ENCODE results near the gene MT1A. TPM values are rescaled to one million over a fixed set of nuclear protein-coding genes. Genes with fewer than 3 reads are reported as not detected.

MT1A gene
- total and polyA plus RNA-seq, 2 donors (not counting 3 experiments of a cell fraction or from before 2014, with no cell fraction given) = 6.5 to 8.4 TPM

DNA sequence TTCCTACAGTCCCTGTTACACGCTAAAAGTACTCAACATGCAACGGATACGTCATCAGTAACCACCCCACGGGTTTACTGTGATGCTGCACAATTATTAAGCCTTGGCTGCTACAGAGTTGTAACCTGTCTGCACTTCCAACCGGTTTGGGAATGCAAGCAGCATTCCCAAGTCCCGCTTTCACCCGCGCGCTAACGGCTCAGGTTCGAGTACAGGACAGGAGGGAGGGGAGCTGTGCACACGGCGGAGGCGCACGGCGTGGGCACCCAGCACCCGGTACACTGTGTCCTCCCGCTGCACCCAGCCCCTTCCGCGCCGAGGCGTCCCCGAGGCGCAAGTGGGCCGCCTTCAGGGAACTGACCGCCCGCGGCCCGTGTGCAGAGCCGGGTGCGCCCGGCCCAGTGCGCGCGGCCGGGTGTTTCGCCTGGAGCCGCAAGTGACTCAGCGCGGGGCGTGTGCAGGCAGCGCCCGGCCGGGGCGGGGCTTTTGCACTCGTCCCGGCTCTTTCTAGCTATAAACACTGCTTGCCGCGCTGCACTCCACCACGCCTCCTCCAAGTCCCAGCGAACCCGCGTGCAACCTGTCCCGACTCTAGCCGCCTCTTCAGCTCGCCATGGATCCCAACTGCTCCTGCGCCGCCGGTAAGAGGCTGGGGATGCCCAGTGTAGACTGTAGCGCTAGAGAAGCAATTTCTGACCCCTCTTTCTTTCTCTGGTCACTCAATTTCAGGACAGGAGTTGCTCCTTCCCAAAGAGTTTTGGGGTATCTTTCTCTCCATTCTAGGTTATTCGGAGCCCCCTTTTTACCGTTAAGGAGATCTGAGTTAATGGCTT is 30.2 kb upstream of the MT1A start, which contains the start of gene MT2A:
Gene MT2A, plus strand, starts transcription at position 542 of the 833 bp plus-strand sequence. Its CDS starts 72 bp downstream, at position 614.
- ChIA-PET POLR2A (interaction anchor here (0.6 to 4.5 kb wide), 3 partner anchors 9 to 245 kb away, joined by 4 to 51 read pairs (median 8); partner anchors contain the start of gene MT1E), CTCF (interaction anchor here (0.6 to 1.5 kb wide), 7 partner anchors 8 to 94 kb away, joined by 3 to 8 read pairs (median 3); partner anchors contain the start of gene MT1E)
- Histone ChIP-seq H3K9ac (replicated peaks; ENCODE audit: extremely low read depth, insufficient read depth, low read length) (peak within 1 kb of the TSS; percentile 95), H3K27me3 (ENCODE audit: control insufficient read depth in 2 of 2, insufficient read depth in 2 of 2, low read length in 2 of 2) (no peaks in the 10 kb centered on the region), H3K4me3 (replicated peaks in 1 of 3; ENCODE audit: insufficient read depth in 1 of 3, low read depth in 1 of 3, low read length in 3 of 3) (peak within 1 kb of the TSS; percentile 50 to 93 (median 83)), H3K79me2 (ENCODE audit: control insufficient read depth, insufficient read depth, low read length) (peaks cover 21% of the 10 kb centered on the region), H3K4me1 (ENCODE audit: control insufficient read depth, extremely low read depth, insufficient read depth, low read length) (peaks cover 61% of the 10 kb centered on the region), H3K4me2 (ENCODE audit: insufficient read depth, low read length) (peak within 1 kb of the TSS; percentile 87), H3K36me3 (ENCODE audit: control insufficient read depth in 2 of 2, extremely low read depth in 1 of 2, insufficient read depth in 2 of 2, low read length in 2 of 2) (no peaks in the 10 kb centered on the region), H3K27ac (ENCODE audit: insufficient read depth, low read depth, low read length) (peak within 1 kb of the TSS; percentile 99), H4K20me1 (replicated peaks; ENCODE audit: control insufficient read depth, extremely low read depth, insufficient read depth, low read length) (no peaks in the 10 kb centered on the region), H3K9me1 (replicated peaks; ENCODE audit: control insufficient read depth, extremely low read depth, insufficient read depth, low read length) (no peaks in the 10 kb centered on the region), H3K9me3 (replicated peaks; ENCODE audit: control insufficient read depth, insufficient read depth, low read length) (no peaks in the 10 kb centered on the region), H2AFZ (ENCODE audit: low read depth, low read length) (no peak within 1 kb of the TSS)
- dilution Hi-C loops (cut with MboI; ENCODE audit: extremely low pct_ligation_motif_present, low sequenced_read_pairs) (no loop called here), intact Hi-C loops (cut with micrococcal nuclease) (no loop called here)
- DNase-seq (ENCODE audit: low read depth, low spot score) = peak; percentile 96
- TF ChIP-seq, protein P1, sequence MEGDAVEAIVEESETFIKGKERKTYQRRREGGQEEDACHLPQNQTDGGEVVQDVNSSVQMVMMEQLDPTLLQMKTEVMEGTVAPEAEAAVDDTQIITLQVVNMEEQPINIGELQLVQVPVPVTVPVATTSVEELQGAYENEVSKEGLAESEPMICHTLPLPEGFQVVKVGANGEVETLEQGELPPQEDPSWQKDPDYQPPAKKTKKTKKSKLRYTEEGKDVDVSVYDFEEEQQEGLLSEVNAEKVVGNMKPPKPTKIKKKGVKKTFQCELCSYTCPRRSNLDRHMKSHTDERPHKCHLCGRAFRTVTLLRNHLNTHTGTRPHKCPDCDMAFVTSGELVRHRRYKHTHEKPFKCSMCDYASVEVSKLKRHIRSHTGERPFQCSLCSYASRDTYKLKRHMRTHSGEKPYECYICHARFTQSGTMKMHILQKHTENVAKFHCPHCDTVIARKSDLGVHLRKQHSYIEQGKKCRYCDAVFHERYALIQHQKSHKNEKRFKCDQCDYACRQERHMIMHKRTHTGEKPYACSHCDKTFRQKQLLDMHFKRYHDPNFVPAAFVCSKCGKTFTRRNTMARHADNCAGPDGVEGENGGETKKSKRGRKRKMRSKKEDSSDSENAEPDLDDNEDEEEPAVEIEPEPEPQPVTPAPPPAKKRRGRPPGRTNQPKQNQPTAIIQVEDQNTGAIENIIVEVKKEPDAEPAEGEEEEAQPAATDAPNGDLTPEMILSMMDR (IDR thresholded peaks at IDR 0.05; ENCODE audit: extremely low read depth in 1 of 2, insufficient read depth in 1 of 2, low read depth in 1 of 2, low read length in 2 of 2) = no peak
- no peak for TF ChIP-seq JUN (IDR thresholded peaks at IDR 0.05; ENCODE audit: borderline replicate concordance, insufficient read depth, insufficient read length, low read depth)
- TF ChIP-seq FOS (IDR thresholded peaks at IDR 0.05; ENCODE audit: borderline replicate concordance, insufficient read depth, low read length) = peak; percentile 91
- TF ChIP-seq EZH2 (IDR thresholded peaks at IDR 0.05; ENCODE audit: borderline replicate concordance, low read depth, low read length, severe bottlenecking) = no peak
- peak; percentile 99 for TF ChIP-seq POLR2A (IDR thresholded peaks at IDR 0.05; ENCODE audit: low read depth, low read length)
- TF ChIP-seq MAX (IDR thresholded peaks at IDR 0.05; ENCODE audit: insufficient read depth, insufficient read length) = peak; percentile 39
- peak; percentile 100 for TF ChIP-seq POLR2AphosphoS5 (IDR thresholded peaks at IDR 0.05; ENCODE audit: insufficient read depth, low read depth, low read length)
- TF ChIP-seq MYC (IDR thresholded peaks at IDR 0.05; ENCODE audit: low read depth, low read length) = peak; percentile 7
- peak; percentile 82 for FAIRE-seq
- TSS peak; percentile 46 for BruUV-seq (replicated peaks)
